ENCODE measurements around the gene PCSK5. TPM values are rescaled to one million over a fixed set of nuclear protein-coding genes. Genes with fewer than 3 reads are reported as not detected.
A peak's percentile ranks its signal among the peaks of the same experiment; 100 is the strongest.

The PCSK5 gene
- total RNA-seq, 1 experiment from 2014 or later, result 7.5 TPM

- Histone ChIP-seq H2BK15ac (ENCODE audit: low read depth, low read length) (no peak overlapping the region), H3K56ac (ENCODE audit: insufficient read length, low read depth, low read length) (no peak overlapping the region), H4K20me1 (ENCODE audit: control insufficient read depth, insufficient read depth, insufficient read length) (no peaks in the 10 kb centered on the region), H4K8ac (replicated peaks; ENCODE audit: insufficient read length, low read depth, low read length) (no peak overlapping the region), H3K79me2 (ENCODE audit: insufficient read depth, low read length) (peaks cover 4% of the 10 kb centered on the region; the same call in 1 of the 2 replicates), H4K91ac (ENCODE audit: insufficient read length, low read depth, low read length) (no peak overlapping the region), H2AFZ (ENCODE audit: low read length) (no peak overlapping the region), H2BK5ac (ENCODE audit: insufficient read length, low read length) (no peak overlapping the region), H2BK120ac (ENCODE audit: low read depth, low read length, poor library complexity, severe bottlenecking) (no peak overlapping the region), H3K9me3 (ENCODE audit: control insufficient read depth, low read depth, low read length) (no peaks in the 10 kb centered on the region), H2AK5ac (ENCODE audit: insufficient read length, low read length) (no peak overlapping the region), H3K4me2 (ENCODE audit: insufficient read depth, insufficient read length, low read length) (peak overlapping the region; percentile 36), H3K4me1 (ENCODE audit: insufficient read depth, low read length) (peaks cover 13% of the 10 kb centered on the region; the same call in 1 of the 2 replicates), H3K23ac (ENCODE audit: insufficient read length, low read depth, low read length) (no peak overlapping the region), H3K14ac (ENCODE audit: insufficient read depth, low read length) (no peak overlapping the region), H2BK20ac (ENCODE audit: low read depth, low read length, poor library complexity, severe bottlenecking) (no peak overlapping the region), H3K18ac (ENCODE audit: insufficient read length, low read depth, low read length) (no peak overlapping the region), H3K79me1 (ENCODE audit: insufficient read depth, low read depth, low read length, poor library complexity, severe bottlenecking) (no peaks in the 10 kb centered on the region), H3K9ac (ENCODE audit: extremely low read depth, insufficient read length, low read length) (no peak overlapping the region), H4K5ac (ENCODE audit: insufficient read length, low read depth, low read length) (no peak overlapping the region), H3K4ac (ENCODE audit: low read depth, low read length) (no peak overlapping the region), H3T11ph (ENCODE audit: low read length) (no peak overlapping the region), H3K27ac (ENCODE audit: insufficient read length, low read depth, low read length) (no peak overlapping the region), H2BK12ac (ENCODE audit: insufficient read length, low read depth, low read length) (no peak overlapping the region), H3K27me3 (ENCODE audit: insufficient read depth, low read length) (no peaks in the 10 kb centered on the region), H3K23me2 (ENCODE audit: insufficient read length, low read depth, low read length, poor library complexity, severe bottlenecking) (no peaks in the 10 kb centered on the region)
- no peak for TF ChIP-seq CTCF (conservative IDR thresholded peaks at IDR 0.05)
- no CpG with 5 or more reads among the region's 2 CpGs for WGBS (ENCODE audit: extremely low coverage, insufficient read length, low lambda C conversion rate)
- Mint-ChIP-seq H3K27me3 (ENCODE audit: low read depth) (no peaks in the 10 kb centered on the region), H3K36me3 (ENCODE audit: insufficient read depth in 1 of 3, low read depth in 3 of 3) (peaks cover 0 to 5% (median 5%) of the 10 kb centered on the region in 3 experiments; a peak in 3 of 7 replicates), H3K4me3 (no peak overlapping the region), H3K4me1 (peaks cover 35 to 36% of the 10 kb centered on the region in 2 experiments), H3K27ac (no peak overlapping the region), H3K9me3 (peaks cover 3 to 6% of the 10 kb centered on the region in 2 experiments; a peak in 3 of 5 replicates)
- no peak for DNase-seq
These were observed 35.9 kb downstream of the PCSK5 start for GRCh38 chr9:75926385-75926784.

Measured in H9 (cell line).